ENCODE measurements around the gene TMCC1.
"Not testable (repeated sequence)": the region's sequence is repeated elsewhere in the genome, so short reads cannot be mapped to it uniquely, and the experiment has no call there.

- TF ChIP-seq POLR2AphosphoS5, POLR2A, CTCF (IDR thresholded peaks at IDR 0.05): not testable (repeated sequence)
Observed at GRCh38 chr3:129909235-129909634, 15.7 kb upstream of the TMCC1 start.
